NCI-H226 (cell line): ENCODE measurements around the gene BCR.

Experiments
- DNase-seq: peaks from one replicate; pipeline ENCODE4 v3.0.0-alpha.2; 2015

Gene BCR

DNA sequence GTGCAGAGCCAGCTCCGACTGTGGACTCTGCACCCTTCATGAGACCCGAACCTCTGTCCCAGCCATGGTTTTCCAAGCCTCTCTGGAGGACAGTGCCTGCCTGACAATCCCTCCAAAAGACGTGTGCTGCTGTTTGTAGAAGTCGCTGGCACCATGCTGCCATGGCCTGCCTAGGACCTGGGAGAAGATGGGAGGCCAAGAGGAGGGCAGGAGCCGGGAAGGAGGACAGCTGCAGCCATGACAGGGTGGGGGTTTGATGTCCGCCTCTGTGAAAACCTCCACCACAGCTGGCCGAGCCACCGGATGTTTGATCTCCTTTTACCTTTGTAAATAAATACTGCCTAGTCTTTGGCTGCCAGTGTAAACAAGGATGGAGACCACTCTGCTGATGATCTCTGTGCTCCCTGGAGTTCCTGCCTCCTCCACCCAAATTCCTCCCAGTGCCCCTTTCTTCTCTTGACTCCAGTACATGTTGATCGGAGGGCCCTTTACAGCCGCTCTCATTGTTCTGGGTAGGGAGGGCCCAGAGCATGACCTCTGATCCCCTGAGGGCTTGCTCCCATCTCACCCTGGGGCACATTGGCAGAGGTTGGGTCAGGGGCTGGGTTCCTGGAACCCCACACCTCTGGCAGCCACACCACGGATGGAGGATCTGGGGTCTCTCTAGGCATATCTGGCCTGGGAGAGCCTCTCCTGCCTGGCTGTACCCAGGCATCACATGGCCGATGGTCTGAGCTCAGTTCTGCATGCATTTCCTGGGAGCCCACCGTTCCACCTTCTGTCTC, 66.9 kb downstream of the BCR start:
- no peak for DNase-seq

GRCh38 chr22:23248583-23248982, 68.3 kb downstream of the BCR start:
- no peak for DNase-seq

- no peak for DNase-seq
Observed at GRCh38 chr22:23250056-23250784, 69.9 kb downstream of the BCR start.

DNA sequence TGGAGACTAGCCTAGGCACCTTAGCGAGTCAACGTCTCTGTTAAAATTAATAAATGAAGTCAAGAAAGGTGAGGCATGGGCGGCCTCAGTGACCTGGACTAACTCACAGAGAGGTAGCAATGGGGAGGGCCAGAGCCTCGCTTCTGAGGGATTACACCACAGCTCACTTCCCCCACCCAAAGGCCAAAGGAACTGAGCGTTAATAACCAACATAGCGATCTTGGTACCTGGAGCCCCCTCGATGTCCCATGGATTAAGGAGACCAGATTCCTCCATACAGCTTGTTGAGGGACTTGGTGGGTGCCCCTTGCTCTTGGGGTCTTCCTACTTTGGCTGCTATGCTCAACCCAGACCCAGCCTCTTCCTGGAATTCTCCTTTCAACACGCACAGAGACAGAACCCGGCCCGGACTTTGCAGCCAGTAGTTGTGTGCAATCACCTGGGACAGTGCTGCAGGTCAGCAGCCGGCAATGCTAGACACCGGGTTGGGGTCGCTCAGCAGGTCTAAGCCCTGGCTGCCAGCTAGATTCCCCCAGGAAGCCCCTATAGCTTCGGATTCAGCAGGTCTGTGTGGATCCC, 70.6 kb downstream of the BCR start:
- DNase-seq, result no peak

DNA sequence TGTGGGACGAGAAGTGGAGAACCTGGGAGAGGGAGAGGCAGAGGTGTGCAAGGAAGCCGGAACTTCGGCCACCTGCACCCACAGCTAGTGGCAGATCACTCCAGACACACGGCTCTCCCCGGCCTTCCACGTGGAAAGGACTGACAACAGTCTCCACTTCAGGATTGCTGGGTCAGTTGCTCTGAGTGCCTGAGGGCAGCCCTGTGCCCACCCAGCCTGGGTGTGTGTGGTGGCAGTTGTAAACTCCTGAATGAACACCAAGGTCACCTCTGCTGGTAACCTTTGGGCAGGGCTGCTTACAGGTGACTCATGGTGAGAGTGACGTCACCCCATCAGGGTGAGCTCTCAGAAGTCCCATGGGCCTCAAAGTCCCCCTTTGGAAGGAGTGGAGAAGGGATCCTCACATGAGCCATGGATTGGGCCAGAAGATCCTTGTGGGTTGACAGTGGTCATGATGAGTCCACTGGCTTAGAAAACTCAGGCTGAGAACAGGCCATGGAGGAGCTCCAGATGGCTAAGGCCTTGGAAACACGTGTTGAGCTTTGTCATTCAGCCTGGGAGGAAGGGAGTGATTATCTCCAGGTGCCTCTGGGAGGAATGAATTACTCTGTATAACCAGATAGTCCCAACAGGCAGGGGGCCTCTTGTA, 71.3 kb downstream of the BCR start:
- no peak for DNase-seq

- no peak for DNase-seq
Observed at GRCh38 chr22:23253475-23254055, 73.3 kb downstream of the BCR start.

DNA sequence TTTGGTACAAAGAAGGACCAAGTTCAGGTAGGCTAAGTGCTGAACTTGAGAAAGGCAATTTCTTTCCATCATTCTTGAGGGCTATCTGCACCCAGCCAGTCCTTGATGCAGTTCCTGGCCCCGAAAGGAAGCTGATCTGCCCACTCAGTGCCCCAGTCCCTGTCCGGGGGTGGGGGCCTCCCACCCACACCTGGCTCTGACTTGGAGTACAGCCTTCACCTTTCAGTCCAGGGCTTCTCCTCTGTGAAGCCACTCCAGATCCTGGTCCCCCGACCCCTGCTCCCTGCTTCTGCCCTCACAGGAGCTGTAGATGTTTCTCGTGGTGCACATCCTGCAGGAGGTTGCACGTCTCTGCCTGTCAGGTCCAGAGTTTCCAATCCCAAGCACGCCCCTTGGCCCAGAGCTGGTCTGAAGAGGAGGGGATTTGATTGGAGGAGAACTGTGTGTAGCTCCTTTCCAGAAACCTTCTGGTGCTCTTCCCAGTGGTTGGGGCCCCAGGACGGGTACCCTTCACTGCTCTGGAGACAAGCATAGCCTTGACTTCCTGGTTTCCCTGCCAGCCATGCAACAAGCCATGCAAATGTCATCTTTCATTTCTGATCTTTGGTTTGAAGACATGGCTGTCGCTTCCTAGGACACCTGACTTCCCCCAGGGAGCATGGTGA, 75.3 kb downstream of the BCR start:
- DNase-seq, result no peak

GRCh38 chr22:23256171-23256932, 76.0 kb downstream of the BCR start:
- DNase-seq, result no peak

GRCh38 chr22:23256986-23257888, 76.9 kb downstream of the BCR start:
- no peak for DNase-seq

GRCh38 chr22:23257889-23258825, 77.8 kb downstream of the BCR start:
- no peak for DNase-seq

DNA sequence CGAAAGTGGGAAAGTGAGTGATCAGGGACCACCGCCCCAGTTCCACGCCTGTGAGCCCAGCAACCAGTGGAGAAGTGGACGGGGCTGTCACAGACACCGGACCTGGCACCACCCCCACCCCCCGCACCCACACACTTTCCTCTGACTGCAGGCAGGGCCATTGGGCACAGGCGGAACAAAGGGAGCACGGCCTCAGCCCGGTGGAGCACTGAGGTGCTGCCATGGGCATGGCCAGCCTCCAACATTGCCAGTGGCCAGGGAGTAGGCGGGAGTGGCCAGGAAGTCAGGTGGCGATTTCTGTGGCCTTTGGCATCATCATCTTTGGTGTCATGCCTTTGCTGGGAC, 78.5 kb downstream of the BCR start:
- DNase-seq, result no peak

- DNase-seq, result no peak
Observed at GRCh38 chr22:23259916-23260644, 79.8 kb downstream of the BCR start.

DNA sequence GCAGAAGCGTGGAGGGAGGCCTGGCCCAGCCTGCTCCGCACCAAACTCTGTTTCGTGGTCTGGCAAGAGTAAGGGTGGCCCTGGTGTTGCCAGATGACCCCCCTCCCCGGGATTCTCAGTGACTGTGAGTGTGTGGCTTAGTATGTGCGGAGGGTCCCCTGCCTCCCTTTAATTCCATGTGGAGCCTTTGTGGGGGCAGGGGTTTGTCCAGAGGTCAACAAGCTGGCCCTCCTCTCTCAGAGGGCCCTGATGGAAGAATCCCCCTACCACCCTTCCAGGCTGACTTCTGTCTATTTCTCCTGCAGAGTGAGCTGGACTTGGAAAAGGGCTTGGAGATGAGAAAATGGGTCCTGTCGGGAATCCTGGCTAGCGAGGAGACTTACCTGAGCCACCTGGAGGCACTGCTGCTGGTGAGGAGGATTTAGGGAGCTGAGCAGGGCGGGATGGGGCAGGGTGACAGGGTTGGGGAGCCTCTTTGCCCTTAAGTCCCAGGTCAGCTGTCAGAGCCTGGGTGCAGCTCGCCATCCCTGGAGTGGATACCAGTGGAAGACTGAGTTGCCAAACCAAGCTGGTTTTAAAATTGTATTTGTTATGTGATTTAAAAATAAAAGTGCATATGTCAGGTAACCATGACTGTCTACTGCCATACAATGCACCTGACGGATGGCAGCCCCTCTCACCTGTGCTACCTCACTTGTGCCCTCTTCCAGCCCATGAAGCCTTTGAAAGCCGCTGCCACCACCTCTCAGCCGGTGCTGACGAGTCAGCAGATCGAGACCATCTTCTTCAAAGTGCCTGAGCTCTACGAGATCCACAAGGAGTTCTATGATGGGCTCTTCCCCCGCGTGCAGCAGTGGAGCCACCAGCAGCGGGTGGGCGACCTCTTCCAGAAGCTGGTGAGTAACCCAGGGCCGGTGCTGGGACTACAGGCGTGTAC, 80.6 kb downstream of the BCR start:
- no peak for DNase-seq

GRCh38 chr22:23261900-23262450, 81.7 kb downstream of the BCR start:
- no peak for DNase-seq

GRCh38 chr22:23262518-23263332, 82.4 kb downstream of the BCR start:
- no peak for DNase-seq
